NB4 (cell line): ENCODE data around the gene GARNL3.

ENCODE experiments used
- MAX ChIP-seq: IDR thresholded peaks from 2 replicates; pipeline ENCODE4 v1.6.1; 2011; ENCODE audit warnings: low read depth, low read length
- TF ChIP-seq, protein P1 (sequence below): IDR thresholded peaks from one replicate; pipeline ENCODE4 v1.5.1; 2012; ENCODE audit warnings: low read depth, low read length

GRCh38 chr9:127422133-127422782 is 157.7 kb downstream of the GARNL3 start:
- no peak for TF ChIP-seq MAX
- TF ChIP-seq, protein P1, sequence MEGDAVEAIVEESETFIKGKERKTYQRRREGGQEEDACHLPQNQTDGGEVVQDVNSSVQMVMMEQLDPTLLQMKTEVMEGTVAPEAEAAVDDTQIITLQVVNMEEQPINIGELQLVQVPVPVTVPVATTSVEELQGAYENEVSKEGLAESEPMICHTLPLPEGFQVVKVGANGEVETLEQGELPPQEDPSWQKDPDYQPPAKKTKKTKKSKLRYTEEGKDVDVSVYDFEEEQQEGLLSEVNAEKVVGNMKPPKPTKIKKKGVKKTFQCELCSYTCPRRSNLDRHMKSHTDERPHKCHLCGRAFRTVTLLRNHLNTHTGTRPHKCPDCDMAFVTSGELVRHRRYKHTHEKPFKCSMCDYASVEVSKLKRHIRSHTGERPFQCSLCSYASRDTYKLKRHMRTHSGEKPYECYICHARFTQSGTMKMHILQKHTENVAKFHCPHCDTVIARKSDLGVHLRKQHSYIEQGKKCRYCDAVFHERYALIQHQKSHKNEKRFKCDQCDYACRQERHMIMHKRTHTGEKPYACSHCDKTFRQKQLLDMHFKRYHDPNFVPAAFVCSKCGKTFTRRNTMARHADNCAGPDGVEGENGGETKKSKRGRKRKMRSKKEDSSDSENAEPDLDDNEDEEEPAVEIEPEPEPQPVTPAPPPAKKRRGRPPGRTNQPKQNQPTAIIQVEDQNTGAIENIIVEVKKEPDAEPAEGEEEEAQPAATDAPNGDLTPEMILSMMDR = no peak
